GM20000 (cell line): ENCODE data around the gene SEL1L2.

Source experiments
- DNase-seq: peaks from one replicate; pipeline ENCODE4 v3.0.0; 2012; ENCODE audit warnings: low spot score
- CTCF ChIP-seq: IDR thresholded peaks from 2 replicates; pipeline ENCODE4 v1.5.1; 2012; ENCODE audit warnings: mild to moderate bottlenecking, control low read depth; ENCODE audit errors: extremely low read depth, missing control alignments

The SEL1L2 gene

GRCh38 chr20:13990465-13990864, at the start of gene SEL1L2:
SEL1L2 (minus strand) TSS chr20:13990614; CDS start chr20:13990534, 80 bp downstream.
- TF ChIP-seq CTCF: no peak
- DNase-seq: no peak

GRCh38 chr20:14036567-14036966, 46.2 kb upstream of the SEL1L2 start:
- TF ChIP-seq CTCF: no peak
- no peak for DNase-seq

- no peak for TF ChIP-seq CTCF
These were observed 42.9 kb upstream of the SEL1L2 start for GRCh38 chr20:14033310-14033709.

GRCh38 chr20:14030991-14031390, 40.6 kb upstream of the SEL1L2 start:
- DNase-seq: no peak
- TF ChIP-seq CTCF: no peak

More at GRCh38 chr20:14033310-14033709, 42.9 kb upstream of the SEL1L2 start:
- DNase-seq: no peak

- DNase-seq: no peak
- TF ChIP-seq CTCF: no peak
These were observed 22.3 kb upstream of the SEL1L2 start for GRCh38 chr20:14012671-14013070.

- no peak for TF ChIP-seq CTCF
- DNase-seq: no peak
These were observed 18.8 kb upstream of the SEL1L2 start for GRCh38 chr20:14009208-14009607.

GRCh38 chr20:14005996-14006395, 15.6 kb upstream of the SEL1L2 start:
- no peak for TF ChIP-seq CTCF
- no peak for DNase-seq
